ENCODE results near the gene MAP3K15. TPM values are rescaled to one million over a fixed set of nuclear protein-coding genes. Genes with fewer than 3 reads are reported as not detected.

Gene MAP3K15
- total RNA-seq, 2 experiments from 2014 or later, result 0.30 to 0.43 TPM

DNA sequence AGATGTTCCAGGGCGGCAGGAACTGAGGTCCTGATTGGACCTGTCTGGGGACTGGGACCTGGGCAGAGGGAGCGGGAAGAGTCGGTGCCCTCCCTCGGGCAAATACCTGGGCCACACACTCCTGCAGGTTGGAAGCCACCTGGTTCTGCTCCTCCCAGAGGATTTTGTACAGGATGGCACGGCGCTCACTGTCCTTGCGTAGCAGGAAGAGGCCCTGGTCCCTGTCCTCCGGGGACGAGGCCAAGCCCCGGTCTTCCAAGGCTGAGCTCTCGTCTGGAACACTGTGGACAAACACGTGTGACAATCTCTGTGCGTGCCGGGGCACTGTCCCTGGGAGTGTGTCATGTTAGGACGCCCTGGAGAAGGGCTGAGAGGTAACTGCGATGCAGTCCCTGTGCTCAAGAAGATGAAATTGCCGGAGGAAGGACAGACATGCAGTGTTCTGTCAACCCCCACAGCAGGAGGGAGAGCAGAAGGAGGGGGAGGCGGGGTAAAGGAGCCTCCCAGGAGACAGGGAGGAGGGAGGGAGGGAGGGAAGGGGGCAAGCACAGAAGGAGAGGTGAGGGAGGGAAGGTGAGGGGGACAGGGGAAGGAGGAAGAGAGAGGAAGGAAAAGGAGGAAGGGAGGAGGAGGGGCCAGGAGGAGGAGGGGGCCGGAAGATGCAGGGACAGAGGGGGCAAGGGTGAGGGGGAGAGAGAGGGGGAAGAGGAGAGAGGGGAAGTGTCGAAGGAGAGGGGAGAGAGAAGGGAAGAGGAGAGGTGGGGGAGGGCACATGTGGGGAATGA, 142.6 kb downstream of the MAP3K15 start:
- Mint-ChIP-seq H3K27me3 (no peaks in the 10 kb centered on the region), H3K4me3 (peak overlapping the region; percentile 82), H3K36me3 (no peaks in the 10 kb centered on the region), H3K9me3 (no peaks in the 10 kb centered on the region), H3K4me1 (peaks cover 2% of the 10 kb centered on the region), H3K27ac (peak overlapping the region; percentile 70)
- DNase-seq (peak; percentile 35), ATAC-seq (ENCODE audit: low read depth) (peak; percentile 52)
- POLR2A ChIA-PET, result interaction anchor here (0.8 kb wide), 1 partner anchor 309 kb away, joined by 3 read pairs; no protein-coding TSS in a partner anchor

GRCh38 chrX:19372170-19372546, 143.2 kb downstream of the MAP3K15 start:
- peak; percentile 72 for DNase-seq
- Mint-ChIP-seq H3K27me3 (no peaks in the 10 kb centered on the region), H3K27ac (peak overlapping the region; percentile 60), H3K9me3 (no peaks in the 10 kb centered on the region), H3K36me3 (no peaks in the 10 kb centered on the region), H3K4me3 (peak overlapping the region; percentile 82), H3K4me1 (peaks cover 2% of the 10 kb centered on the region)
- POLR2A ChIA-PET, result interaction anchor here (0.8 kb wide), 1 partner anchor 310 kb away, joined by 3 read pairs; no protein-coding TSS in a partner anchor
- peak; percentile 83 for ATAC-seq (ENCODE audit: low read depth)

GRCh38 chrX:19370061-19370460, 145.2 kb downstream of the MAP3K15 start:
- Mint-ChIP-seq H3K36me3 (peaks cover 7% of the 10 kb centered on the region), H3K27me3 (no peaks in the 10 kb centered on the region), H3K27ac (no peak overlapping the region), H3K9me3 (peaks cover 1% of the 10 kb centered on the region), H3K4me3 (no peak overlapping the region), H3K4me1 (peaks cover 2% of the 10 kb centered on the region)
- POLR2A ChIA-PET, result no interaction called here
- ATAC-seq (ENCODE audit: low read depth) (no peak), DNase-seq (no peak)

GRCh38 chrX:19368576-19368975, 146.7 kb downstream of the MAP3K15 start:
- Mint-ChIP-seq H3K36me3 (peaks cover 7% of the 10 kb centered on the region), H3K4me1 (peaks cover 2% of the 10 kb centered on the region), H3K9me3 (peaks cover 2% of the 10 kb centered on the region), H3K27me3 (no peaks in the 10 kb centered on the region), H3K4me3 (no peak overlapping the region), H3K27ac (no peak overlapping the region)
- no peak for ATAC-seq (ENCODE audit: low read depth)
- POLR2A ChIA-PET, result no interaction called here
- no peak for DNase-seq

GRCh38 chrX:19361701-19362100, 153.6 kb downstream of the MAP3K15 start:
- H3K27me3 Mint-ChIP-seq, result no peaks in the 10 kb centered on the region
- no peak for DNase-seq
- no peak for ATAC-seq (ENCODE audit: low read depth)
- peaks cover 7% of the 10 kb centered on the region for H3K36me3 Mint-ChIP-seq
- H3K4me1 Mint-ChIP-seq, result no peaks in the 10 kb centered on the region
- no peak overlapping the region for H3K27ac Mint-ChIP-seq
- no peak overlapping the region for H3K4me3 Mint-ChIP-seq
- peaks cover 2% of the 10 kb centered on the region for H3K9me3 Mint-ChIP-seq
- POLR2A ChIA-PET, result no interaction called here

DNA sequence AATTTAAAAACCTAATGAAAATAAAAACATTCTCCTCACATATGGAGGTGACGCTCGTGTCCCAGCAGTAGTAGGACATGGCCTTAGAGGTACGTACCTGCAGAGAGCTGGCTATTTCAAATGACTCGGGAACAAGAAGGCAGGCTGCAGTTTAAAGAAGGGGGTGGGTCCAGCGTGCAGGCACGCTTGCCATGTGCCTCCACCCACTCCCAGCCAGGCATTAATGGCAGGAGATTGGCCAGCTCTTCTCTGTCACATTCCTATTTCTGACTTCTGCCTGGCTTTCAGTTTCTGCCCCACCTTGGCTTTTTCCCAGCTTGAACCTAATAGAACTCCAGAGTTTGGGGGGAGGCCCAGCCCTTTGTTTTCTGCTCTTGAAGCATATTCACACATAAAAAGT, 154.4 kb downstream of the MAP3K15 start:
- peaks cover 4% of the 10 kb centered on the region for H3K36me3 Mint-ChIP-seq
- ATAC-seq (ENCODE audit: low read depth), result no peak
- POLR2A ChIA-PET, result no interaction called here

GRCh38 chrX:19358521-19358920, 156.8 kb downstream of the MAP3K15 start:
- Mint-ChIP-seq H3K4me3 (no peak overlapping the region), H3K27ac (no peak overlapping the region), H3K27me3 (no peaks in the 10 kb centered on the region), H3K36me3 (peaks cover under 1% of the 10 kb centered on the region), H3K4me1 (no peaks in the 10 kb centered on the region), H3K9me3 (no peaks in the 10 kb centered on the region)
- ATAC-seq (ENCODE audit: low read depth) (no peak), DNase-seq (no peak)
- POLR2A ChIA-PET, result no interaction called here

More for the DNA sequence above, 154.4 kb downstream of the MAP3K15 start:
- Mint-ChIP-seq H3K9me3 (peaks cover 2% of the 10 kb centered on the region), H3K27ac (no peak overlapping the region), H3K27me3 (no peaks in the 10 kb centered on the region), H3K4me3 (no peak overlapping the region), H3K4me1 (no peaks in the 10 kb centered on the region)
- no peak for DNase-seq

DNA sequence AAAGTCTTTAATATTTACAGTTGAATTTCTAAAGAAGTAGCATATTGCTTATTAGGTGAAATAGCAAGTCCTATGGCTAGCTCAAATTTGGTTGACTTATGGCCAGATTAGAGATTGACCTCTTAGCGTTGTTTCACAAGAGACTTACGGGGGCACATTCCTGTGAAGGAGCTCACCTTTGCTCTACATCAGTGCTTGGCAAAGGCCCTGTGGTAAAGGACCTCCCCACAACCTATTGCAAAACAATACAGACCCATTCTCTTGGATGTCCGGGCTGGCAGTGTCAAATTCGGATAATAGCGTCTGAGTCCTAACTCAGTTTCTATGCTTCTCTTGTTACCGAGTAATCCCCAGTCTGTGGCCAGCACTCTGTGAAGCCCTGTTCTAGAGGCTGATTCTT, 160.7 kb downstream of the MAP3K15 start:
- H3K27me3 Mint-ChIP-seq, result no peaks in the 10 kb centered on the region
- ATAC-seq (ENCODE audit: low read depth) (no peak), DNase-seq (no peak)
- H3K9me3 Mint-ChIP-seq, result no peaks in the 10 kb centered on the region
- H3K4me3 Mint-ChIP-seq, result no peak overlapping the region
- peaks cover 12% of the 10 kb centered on the region for H3K4me1 Mint-ChIP-seq
- POLR2A ChIA-PET, result no interaction called here
- peaks cover 11% of the 10 kb centered on the region for H3K36me3 Mint-ChIP-seq
- H3K27ac Mint-ChIP-seq, result no peak overlapping the region

GRCh38 chrX:19350941-19351384, 164.3 kb downstream of the MAP3K15 start:
- POLR2A ChIA-PET, result no interaction called here
- DNase-seq, result no peak
- H3K4me3 Mint-ChIP-seq, result peak overlapping the region; percentile 39
- peaks cover 22% of the 10 kb centered on the region for H3K4me1 Mint-ChIP-seq
- no peaks in the 10 kb centered on the region for H3K9me3 Mint-ChIP-seq
- peak overlapping the region; percentile 79 for H3K27ac Mint-ChIP-seq
- peak; percentile 72 for ATAC-seq (ENCODE audit: low read depth)
- peaks cover 11% of the 10 kb centered on the region for H3K36me3 Mint-ChIP-seq
- no peaks in the 10 kb centered on the region for H3K27me3 Mint-ChIP-seq

DNA sequence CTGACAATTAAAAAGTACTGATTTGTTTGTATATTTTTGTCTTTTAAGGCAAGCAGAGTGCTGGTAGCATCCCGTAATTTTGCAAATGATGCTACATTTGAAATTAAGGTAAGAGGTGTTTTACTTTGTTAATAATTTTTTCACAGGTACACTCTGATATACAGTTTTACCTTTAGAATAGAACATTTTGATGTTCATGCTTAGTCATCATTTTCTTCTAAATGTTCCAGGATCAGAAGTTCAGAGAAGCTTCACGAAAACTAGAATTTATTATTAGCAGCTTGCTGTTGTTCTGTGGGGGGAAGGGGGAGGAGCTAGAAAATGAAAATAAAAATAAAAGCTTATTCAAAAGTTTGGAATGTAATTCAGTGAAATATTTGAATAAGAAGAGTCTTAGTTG, 166.0 kb downstream of the MAP3K15 start:
- peaks cover 11% of the 10 kb centered on the region for H3K36me3 Mint-ChIP-seq

GRCh38 chrX:19347916-19348315, 167.4 kb downstream of the MAP3K15 start:
- H3K4me3 Mint-ChIP-seq, result no peak overlapping the region
- no peaks in the 10 kb centered on the region for H3K9me3 Mint-ChIP-seq
- no peak for ATAC-seq (ENCODE audit: low read depth)
- peaks cover 7% of the 10 kb centered on the region for H3K36me3 Mint-ChIP-seq
- H3K4me1 Mint-ChIP-seq, result peaks cover 25% of the 10 kb centered on the region
- H3K27me3 Mint-ChIP-seq, result no peaks in the 10 kb centered on the region
- H3K27ac Mint-ChIP-seq, result no peak overlapping the region
- DNase-seq, result no peak
- POLR2A ChIA-PET, result no interaction called here

More for the DNA sequence above, 166.0 kb downstream of the MAP3K15 start:
- ATAC-seq (ENCODE audit: low read depth), result no peak
- H3K27ac Mint-ChIP-seq, result no peak overlapping the region
- DNase-seq, result no peak
- H3K4me1 Mint-ChIP-seq, result peaks cover 22% of the 10 kb centered on the region
- H3K9me3 Mint-ChIP-seq, result no peaks in the 10 kb centered on the region
- no peak overlapping the region for H3K4me3 Mint-ChIP-seq
- H3K27me3 Mint-ChIP-seq, result no peaks in the 10 kb centered on the region
- POLR2A ChIA-PET, result no interaction called here

DNA sequence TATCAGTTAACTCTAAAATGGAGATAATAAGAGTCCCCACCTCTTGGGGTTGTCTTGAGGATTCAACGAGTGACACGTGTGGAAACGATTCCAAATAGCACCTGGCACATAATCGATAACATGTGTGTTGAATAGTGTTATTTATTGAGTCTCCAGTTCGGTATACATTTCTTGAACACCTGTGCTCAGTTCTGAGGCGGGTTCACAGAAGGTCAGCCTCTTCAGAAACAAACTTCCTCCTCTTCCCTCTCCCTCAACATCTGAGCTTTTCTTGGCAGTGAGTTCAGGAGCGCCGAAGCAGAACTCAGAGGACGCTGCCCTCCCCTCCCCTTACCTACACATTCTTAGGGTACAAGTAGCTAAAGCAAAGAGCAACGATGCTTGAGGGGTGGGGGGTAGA, 170.6 kb downstream of the MAP3K15 start:
- ATAC-seq (ENCODE audit: low read depth) (no peak), DNase-seq (no peak)
- POLR2A ChIA-PET, result no interaction called here
- H3K9me3 Mint-ChIP-seq, result no peaks in the 10 kb centered on the region
- peaks cover 2% of the 10 kb centered on the region for H3K27me3 Mint-ChIP-seq
- peaks cover 14% of the 10 kb centered on the region for H3K4me1 Mint-ChIP-seq
- no peaks in the 10 kb centered on the region for H3K36me3 Mint-ChIP-seq
- peak overlapping the region; percentile 84 for H3K4me3 Mint-ChIP-seq
- H3K27ac Mint-ChIP-seq, result peak overlapping the region; percentile 88

- DNase-seq, result peak; percentile 89
- Mint-ChIP-seq H3K9me3 (no peaks in the 10 kb centered on the region), H3K4me1 (peaks cover 10% of the 10 kb centered on the region), H3K27me3 (peaks cover 2% of the 10 kb centered on the region), H3K4me3 (peak within 1 kb of the TSS; percentile 84), H3K36me3 (no peaks in the 10 kb centered on the region), H3K27ac (peak within 1 kb of the TSS; percentile 88)
- ATAC-seq (ENCODE audit: low read depth), result peak; percentile 99
- POLR2A ChIA-PET, result no interaction called here
Observed at GRCh38 chrX:19343535-19344408, 171.5 kb downstream of the MAP3K15 start, which contains the start of gene PDHA1. PDHA1 (plus strand) TSS chrX:19343927; CDS start chrX:19344038, 111 bp downstream.

Data from activated naive CD8-positive, alpha-beta T cell treated with anti-CD3 and anti-CD28 coated beads, Interleukin-2, amount 10 ng/mL, durations not matched to agents 7 days and 5 days (primary cell).